Transverse colon (tissue), 4 donors: Measurements from ENCODE around the gene ACTR1A. TPM values are rescaled to one million over a fixed set of nuclear protein-coding genes. Genes with fewer than 3 reads are reported as not detected.

Source experiments
- DNase-seq: peaks from one replicate; pipeline ENCODE4 v3.0.0-alpha.2; 2019
- H3K27ac ChIP-seq, 4 donors: fragments of 200-600 bp; sonication (generic); 2 replicates each; pipeline ENCODE4 v1.5.1; 2016 to 2018; ENCODE audit warnings: inconsistent platforms in 4 of 4
- H3K27me3 ChIP-seq: fragments of 200-600 bp; sonication (generic); 2 replicates; pipeline ENCODE4 v1.5.1; 2017; ENCODE audit warnings: inconsistent platforms
- H3K36me3 ChIP-seq, 4 donors: fragments of 200-600 bp; sonication (generic); 2 replicates each; pipeline ENCODE4 v1.5.1; 2017 to 2019; ENCODE audit warnings: inconsistent platforms in 4 of 4
- H3K4me1 ChIP-seq, 4 donors: fragments of 200-600 bp; sonication (generic); 2 replicates each; pipeline ENCODE4 v1.5.1; 2017 to 2020; ENCODE audit warnings: inconsistent platforms in 4 of 4
- H3K4me3 ChIP-seq, 4 donors: fragments of 200-600 bp; sonication (generic); 1 replicate in 1 of 4; 2 replicates in 3 of 4; pipeline versions ENCODE4 v1.5.1 to v1.6.1; 2017 to 2019; ENCODE audit warnings: inconsistent platforms in 4 of 4
- H3K9me3 ChIP-seq, 2 donors: fragments of 200-600 bp; sonication (generic); 2 replicates each; pipeline ENCODE4 v1.5.1; 2017 to 2019; ENCODE audit warnings: inconsistent platforms in 2 of 2
- EP300 ChIP-seq: sonication (generic); formaldehyde crosslinking; IDR thresholded peaks from one replicate; pipeline ENCODE4 v1.6.1; 2017; ENCODE audit warnings: antibody characterized with exemption, low read depth
- POLR2A ChIP-seq: fragments of 450-650 bp; IDR thresholded peaks from one replicate; pipeline ENCODE4 v1.6.1; 2016; ENCODE audit warnings: antibody characterized with exemption, mild to moderate bottlenecking, moderate library complexity
- POLR2AphosphoS5 ChIP-seq, 3 donors: sonication (generic); formaldehyde crosslinking; IDR thresholded peaks; one replicate each; pipeline ENCODE4 v1.6.1; 2016; ENCODE audit warnings: antibody characterized with exemption in 3 of 3
- WGBS, 2 donors: methylation state at CpG; one replicate each; pipeline ENCODE4 v1.1.5; 2018; ENCODE audit warnings: low coverage in 1 of 2; 5-methylcytosine and 5-hydroxymethylcytosine counted together
- in situ Hi-C, 4 donors: fragments of 200-750 bp; cut with MboI; loops; one replicate each; pipeline versions ENCODE4 v1.15.0 to v1.15.1; 2017; ENCODE audit warnings: low sequenced_read_pairs in 3 of 4, low pct_ligation_motif_present in 1 of 4, low pct_unique_long_range_greater_than_20kb in 1 of 4
- intact Hi-C: fragments of 100-400 bp; cut with DNase I; formaldehyde crosslinking; loops from one replicate; pipeline ENCODE4 v1.15.1; 2023; ENCODE audit warnings: low total_unique reads
- total RNA-seq, 4 donors: library from RNA; depleted of rRNA; stranded (reverse); fragments of >200 nt; gene quantifications; one replicate each; pipeline ENCODE4 v1.1.0, GENCODE V29; 2016
- TF ChIP-seq, protein P1 (sequence below), 5 experiments: fragments of 200-600 bp in 3 of 5; fragments of 450-650 bp in 2 of 5; sonication (generic) in 3 of 5; IDR thresholded peaks; 1 replicate in 2 of 5; 2 replicates in 3 of 5; pipeline ENCODE4 v1.5.1; 2016 to 2017; ENCODE audit warnings: antibody characterized with exemption in 5 of 5, inconsistent platforms in 3 of 5, mild to moderate bottlenecking in 2 of 5, moderate library complexity in 1 of 5

The ACTR1A gene
- total RNA-seq, 4 donors from 2014 or later: 49.7 to 90.8 (median 79.4) TPM

DNA sequence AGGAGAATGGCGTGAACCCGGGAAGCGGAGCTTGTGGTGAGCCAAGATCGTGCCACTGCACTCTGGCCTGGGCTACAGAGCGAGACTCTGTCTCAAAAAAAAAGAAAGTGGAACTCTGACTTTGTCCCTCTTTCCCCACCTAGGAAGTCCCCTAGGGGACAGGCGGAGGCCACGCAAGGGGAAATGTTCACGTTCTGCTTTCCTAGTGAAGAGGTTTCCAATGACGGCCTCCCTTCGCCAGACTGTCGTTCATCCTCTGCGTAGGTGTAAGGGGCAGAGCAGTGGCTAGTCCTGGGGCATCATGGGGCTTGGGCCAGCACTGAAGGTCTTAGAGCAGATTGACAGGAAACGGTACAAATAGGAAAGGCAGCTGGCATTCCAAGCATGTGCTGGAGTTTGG, 31.8 kb upstream of the ACTR1A start:
- no peaks in the 10 kb centered on the region for H3K27me3 ChIP-seq
- H3K9me3 ChIP-seq: no peaks in the 10 kb centered on the region
- WGBS, 2 donors: 90 to 92% methylated on average over 10 to 13 of the region's 13 CpGs
- TF ChIP-seq, protein P1, sequence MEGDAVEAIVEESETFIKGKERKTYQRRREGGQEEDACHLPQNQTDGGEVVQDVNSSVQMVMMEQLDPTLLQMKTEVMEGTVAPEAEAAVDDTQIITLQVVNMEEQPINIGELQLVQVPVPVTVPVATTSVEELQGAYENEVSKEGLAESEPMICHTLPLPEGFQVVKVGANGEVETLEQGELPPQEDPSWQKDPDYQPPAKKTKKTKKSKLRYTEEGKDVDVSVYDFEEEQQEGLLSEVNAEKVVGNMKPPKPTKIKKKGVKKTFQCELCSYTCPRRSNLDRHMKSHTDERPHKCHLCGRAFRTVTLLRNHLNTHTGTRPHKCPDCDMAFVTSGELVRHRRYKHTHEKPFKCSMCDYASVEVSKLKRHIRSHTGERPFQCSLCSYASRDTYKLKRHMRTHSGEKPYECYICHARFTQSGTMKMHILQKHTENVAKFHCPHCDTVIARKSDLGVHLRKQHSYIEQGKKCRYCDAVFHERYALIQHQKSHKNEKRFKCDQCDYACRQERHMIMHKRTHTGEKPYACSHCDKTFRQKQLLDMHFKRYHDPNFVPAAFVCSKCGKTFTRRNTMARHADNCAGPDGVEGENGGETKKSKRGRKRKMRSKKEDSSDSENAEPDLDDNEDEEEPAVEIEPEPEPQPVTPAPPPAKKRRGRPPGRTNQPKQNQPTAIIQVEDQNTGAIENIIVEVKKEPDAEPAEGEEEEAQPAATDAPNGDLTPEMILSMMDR (IDR thresholded peaks at IDR 0.05): no peak
- TF ChIP-seq EP300 (no peak), POLR2AphosphoS5 (IDR thresholded peaks at IDR 0.05) (no peak)
- intact Hi-C loops: no loop called here
- no peaks in the 10 kb centered on the region for H3K4me1 ChIP-seq
- H3K4me3 ChIP-seq: no peak overlapping the region
- no peaks in the 10 kb centered on the region for H3K36me3 ChIP-seq
- in situ Hi-C loops: no loop called here
- no peak for DNase-seq
- no peak overlapping the region for H3K27ac ChIP-seq

DNA sequence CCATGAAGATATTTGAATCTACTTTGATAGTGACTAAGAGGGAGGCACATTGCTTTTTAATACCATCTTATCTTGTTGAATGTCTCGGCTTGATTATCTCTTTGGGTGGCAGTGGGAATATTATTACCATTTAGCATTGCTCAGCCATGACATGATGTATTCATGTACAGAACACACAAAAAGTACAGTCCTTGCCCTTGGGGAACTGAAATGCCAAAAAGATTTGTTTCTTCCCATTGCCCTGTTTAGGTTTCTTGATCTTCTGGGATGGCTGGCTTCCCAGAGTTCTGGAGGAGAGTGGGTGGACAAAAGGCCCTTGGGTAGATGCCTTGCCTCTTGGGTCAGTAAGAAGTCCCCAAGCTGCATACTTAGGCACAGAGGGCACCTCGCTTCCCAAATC, 25.0 kb upstream of the ACTR1A start:
- Histone ChIP-seq H3K4me3 (no peak overlapping the region), H3K4me1 (no peaks in the 10 kb centered on the region), H3K9me3 (no peaks in the 10 kb centered on the region), H3K27me3 (no peaks in the 10 kb centered on the region), H3K27ac (no peak overlapping the region), H3K36me3 (no peaks in the 10 kb centered on the region)
- TF ChIP-seq POLR2A (no peak), EP300 (no peak)
- TF ChIP-seq, protein P1 (IDR thresholded peaks at IDR 0.05): no peak
- DNase-seq: no peak
- intact Hi-C loops: no loop called here
- WGBS, 2 donors: 85 to 100% methylated on average over 2 of the region's 2 CpGs
- in situ Hi-C loops: no loop called here

DNA sequence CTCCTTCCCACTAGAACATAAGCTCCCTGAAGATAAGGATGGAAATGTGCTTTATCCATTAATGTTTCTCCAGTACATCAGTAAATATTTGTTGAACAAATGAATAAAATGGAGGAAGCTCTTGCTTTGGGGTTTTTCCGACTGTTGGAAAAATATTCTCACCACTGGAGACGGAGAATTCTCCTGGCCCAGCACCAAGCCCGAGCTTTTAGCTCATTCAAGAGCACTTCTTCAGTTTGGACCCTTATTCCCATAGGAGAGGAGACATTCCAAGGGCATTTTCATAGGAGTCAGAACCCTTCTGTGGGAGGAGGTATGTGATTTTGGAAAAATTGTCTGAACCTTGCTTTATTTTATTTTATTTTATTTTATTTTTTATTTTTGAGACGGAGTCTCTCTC, 22.2 kb upstream of the ACTR1A start:
- H3K4me3 ChIP-seq: no peak overlapping the region
- peaks cover 0 to 5% (median 0%) of the 10 kb centered on the region in 4 donors for H3K36me3 ChIP-seq
- H3K9me3 ChIP-seq: no peaks in the 10 kb centered on the region
- in situ Hi-C loops (no loop called here), intact Hi-C loops (no loop called here)
- DNase-seq: no peak
- no peaks in the 10 kb centered on the region for H3K27me3 ChIP-seq
- WGBS, 2 donors: 82 to 90% methylated on average over 4 of the region's 4 CpGs
- TF ChIP-seq POLR2AphosphoS5 (IDR thresholded peaks at IDR 0.05) (no peak), EP300 (no peak), POLR2A (no peak)
- TF ChIP-seq, protein P1 (IDR thresholded peaks at IDR 0.05): no peak
- H3K4me1 ChIP-seq: no peaks in the 10 kb centered on the region
- no peak overlapping the region for H3K27ac ChIP-seq

GRCh38 chr10:102523250-102524029, 20.9 kb upstream of the ACTR1A start:
- intact Hi-C loops (no loop called here), in situ Hi-C loops (no loop called here)
- Histone ChIP-seq H3K27me3 (no peaks in the 10 kb centered on the region), H3K9me3 (no peaks in the 10 kb centered on the region), H3K27ac (no peak overlapping the region), H3K4me3 (no peak overlapping the region), H3K4me1 (no peaks in the 10 kb centered on the region), H3K36me3 (peaks cover 0 to 5% (median 0%) of the 10 kb centered on the region in 4 donors)
- TF ChIP-seq EP300: no peak
- TF ChIP-seq POLR2AphosphoS5 (IDR thresholded peaks at IDR 0.05): no peak
- TF ChIP-seq, protein P1 (IDR thresholded peaks at IDR 0.05): no peak
- TF ChIP-seq POLR2A: no peak
- DNase-seq: no peak
- 86 to 92% methylated on average over 4 to 7 of the region's 7 CpGs for WGBS, 2 donors
